Uterus (tissue), 4 donors: Measurements from ENCODE around the gene GRIK1. TPM values are rescaled to one million over a fixed set of nuclear protein-coding genes. Genes with fewer than 3 reads are reported as not detected.

Experiments used
- DNase-seq, 2 donors: peaks; one replicate each; pipeline ENCODE4 v3.0.0-alpha.2; 2019 to 2020
- H3K27ac ChIP-seq, 2 donors: fragments of 200-600 bp; sonication (generic); 1 replicate in 1 of 2; 2 replicates in 1 of 2; pipeline ENCODE4 v1.5.1; 2016 to 2018
- H3K27me3 ChIP-seq, 2 donors: fragments of 200-600 bp; sonication (generic); one replicate each; pipeline ENCODE4 v1.5.1; 2018 to 2019; ENCODE audit warnings: control low read depth in 1 of 2
- H3K36me3 ChIP-seq, 2 donors: fragments of 200-600 bp; sonication (generic); one replicate each; pipeline ENCODE4 v1.5.1; 2019; ENCODE audit warnings: control low read depth in 1 of 2
- H3K4me1 ChIP-seq, 2 donors: fragments of 200-600 bp; sonication (generic); one replicate each; pipeline ENCODE4 v1.5.1; 2018 to 2019; ENCODE audit warnings: control low read depth in 1 of 2
- H3K4me3 ChIP-seq, 2 donors: fragments of 200-600 bp; sonication (generic); 1 replicate in 1 of 2; 2 replicates in 1 of 2; pipeline ENCODE4 v1.5.1; 2018 to 2019; ENCODE audit warnings: mild to moderate bottlenecking in 1 of 2
- H3K9me3 ChIP-seq, 2 donors: fragments of 200-600 bp; sonication (generic); one replicate each; pipeline ENCODE4 v1.5.1; 2019; ENCODE audit warnings: control low read depth in 1 of 2
- CTCF ChIP-seq, 4 experiments: fragments of 200-600 bp in 2 of 4; fragments of 450-650 bp in 2 of 4; sonication (generic) in 2 of 4; IDR thresholded peaks; one replicate each; pipeline ENCODE4 v1.5.1; 2016 to 2019; ENCODE audit warnings: antibody characterized with exemption in 4 of 4, mild to moderate bottlenecking in 2 of 4, moderate library complexity in 1 of 4
- POLR2A ChIP-seq, 2 donors: fragments of 450-650 bp; IDR thresholded peaks; one replicate each; pipeline ENCODE4 v1.6.1; 2016; ENCODE audit warnings: antibody characterized with exemption in 2 of 2, mild to moderate bottlenecking in 1 of 2, moderate library complexity in 1 of 2
- intact Hi-C: fragments of 100-400 bp; cut with DNase I; formaldehyde crosslinking; loops from one replicate; pipeline ENCODE4 v1.15.1; 2023; ENCODE audit warnings: low total_unique reads
- total RNA-seq, 4 donors: library from RNA; depleted of rRNA in 3 of 4; stranded (reverse); fragments of >200 nt in 3 of 4; gene quantifications; one replicate each; pipeline versions ENCODE4 v1.1.0 to v1.2.4, GENCODE V29; 2014 to 2023
- donor health status: DM: yes; HTN: yes; CAD: no.

Gene GRIK1
- total RNA-seq, 4 donors from 2014 or later, result 0.12 to 4.1 TPM; not detected in 2

- H3K27me3 ChIP-seq, result no peaks in the 10 kb centered on the region
- intact Hi-C loops, result no loop called here
- H3K4me1 ChIP-seq, result no peaks in the 10 kb centered on the region
- H3K36me3 ChIP-seq, result no peaks in the 10 kb centered on the region
- no peak overlapping the region for H3K4me3 ChIP-seq
- no peak for DNase-seq
- no peaks in the 10 kb centered on the region for H3K9me3 ChIP-seq
- TF ChIP-seq POLR2A (IDR thresholded peaks at IDR 0.05) (no peak), CTCF (IDR thresholded peaks at IDR 0.05) (no peak)
- H3K27ac ChIP-seq, result no peak overlapping the region
Measured at GRCh38 chr21:29725025-29725736, 214.6 kb downstream of the GRIK1 start.

- intact Hi-C loops, result no loop called here
- H3K4me1 ChIP-seq, result no peaks in the 10 kb centered on the region
- H3K27ac ChIP-seq, result no peak overlapping the region
- no peaks in the 10 kb centered on the region for H3K36me3 ChIP-seq
- H3K9me3 ChIP-seq, result no peaks in the 10 kb centered on the region
- H3K4me3 ChIP-seq, result no peak overlapping the region
- no peak for DNase-seq
- TF ChIP-seq CTCF (IDR thresholded peaks at IDR 0.05) (no peak), POLR2A (IDR thresholded peaks at IDR 0.05) (no peak)
- H3K27me3 ChIP-seq, result no peaks in the 10 kb centered on the region
Measured at GRCh38 chr21:29721964-29722363, 217.8 kb downstream of the GRIK1 start.

- Histone ChIP-seq H3K9me3 (no peaks in the 10 kb centered on the region), H3K36me3 (no peaks in the 10 kb centered on the region), H3K27me3 (no peaks in the 10 kb centered on the region), H3K4me1 (no peaks in the 10 kb centered on the region), H3K4me3 (no peak overlapping the region), H3K27ac (no peak overlapping the region)
- TF ChIP-seq CTCF (IDR thresholded peaks at IDR 0.05) (no peak), POLR2A (IDR thresholded peaks at IDR 0.05) (no peak)
- intact Hi-C loops, result no loop called here
- no peak for DNase-seq
Measured at GRCh38 chr21:29721221-29721620, 218.6 kb downstream of the GRIK1 start.

- TF ChIP-seq CTCF (IDR thresholded peaks at IDR 0.05) (no peak), POLR2A (IDR thresholded peaks at IDR 0.05) (no peak)
- no peak overlapping the region for H3K27ac ChIP-seq
Measured at GRCh38 chr21:29719521-29719920, 220.3 kb downstream of the GRIK1 start.

GRCh38 chr21:29718081-29718815 is 221.5 kb downstream of the GRIK1 start:
- Histone ChIP-seq H3K9me3 (no peaks in the 10 kb centered on the region), H3K27ac (no peak overlapping the region), H3K36me3 (no peaks in the 10 kb centered on the region), H3K4me1 (no peaks in the 10 kb centered on the region), H3K27me3 (no peaks in the 10 kb centered on the region), H3K4me3 (no peak overlapping the region)
- intact Hi-C loops, result no loop called here
- no peak for DNase-seq
- TF ChIP-seq CTCF (IDR thresholded peaks at IDR 0.05) (no peak), POLR2A (IDR thresholded peaks at IDR 0.05) (no peak)

More at GRCh38 chr21:29719521-29719920, 220.3 kb downstream of the GRIK1 start:
- H3K27me3 ChIP-seq, result no peaks in the 10 kb centered on the region
- H3K9me3 ChIP-seq, result no peaks in the 10 kb centered on the region
- intact Hi-C loops, result no loop called here
- H3K36me3 ChIP-seq, result no peaks in the 10 kb centered on the region
- DNase-seq, result no peak
- no peaks in the 10 kb centered on the region for H3K4me1 ChIP-seq
- H3K4me3 ChIP-seq, result no peak overlapping the region
